ENCODE data around the gene ECEL1.
"Not testable (repeated sequence)": the region's sequence is repeated elsewhere in the genome, so short reads cannot be mapped to it uniquely, and the experiment has no call there.

The ECEL1 gene, protein sequence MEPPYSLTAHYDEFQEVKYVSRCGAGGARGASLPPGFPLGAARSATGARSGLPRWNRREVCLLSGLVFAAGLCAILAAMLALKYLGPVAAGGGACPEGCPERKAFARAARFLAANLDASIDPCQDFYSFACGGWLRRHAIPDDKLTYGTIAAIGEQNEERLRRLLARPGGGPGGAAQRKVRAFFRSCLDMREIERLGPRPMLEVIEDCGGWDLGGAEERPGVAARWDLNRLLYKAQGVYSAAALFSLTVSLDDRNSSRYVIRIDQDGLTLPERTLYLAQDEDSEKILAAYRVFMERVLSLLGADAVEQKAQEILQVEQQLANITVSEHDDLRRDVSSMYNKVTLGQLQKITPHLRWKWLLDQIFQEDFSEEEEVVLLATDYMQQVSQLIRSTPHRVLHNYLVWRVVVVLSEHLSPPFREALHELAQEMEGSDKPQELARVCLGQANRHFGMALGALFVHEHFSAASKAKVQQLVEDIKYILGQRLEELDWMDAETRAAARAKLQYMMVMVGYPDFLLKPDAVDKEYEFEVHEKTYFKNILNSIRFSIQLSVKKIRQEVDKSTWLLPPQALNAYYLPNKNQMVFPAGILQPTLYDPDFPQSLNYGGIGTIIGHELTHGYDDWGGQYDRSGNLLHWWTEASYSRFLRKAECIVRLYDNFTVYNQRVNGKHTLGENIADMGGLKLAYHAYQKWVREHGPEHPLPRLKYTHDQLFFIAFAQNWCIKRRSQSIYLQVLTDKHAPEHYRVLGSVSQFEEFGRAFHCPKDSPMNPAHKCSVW

DNA sequence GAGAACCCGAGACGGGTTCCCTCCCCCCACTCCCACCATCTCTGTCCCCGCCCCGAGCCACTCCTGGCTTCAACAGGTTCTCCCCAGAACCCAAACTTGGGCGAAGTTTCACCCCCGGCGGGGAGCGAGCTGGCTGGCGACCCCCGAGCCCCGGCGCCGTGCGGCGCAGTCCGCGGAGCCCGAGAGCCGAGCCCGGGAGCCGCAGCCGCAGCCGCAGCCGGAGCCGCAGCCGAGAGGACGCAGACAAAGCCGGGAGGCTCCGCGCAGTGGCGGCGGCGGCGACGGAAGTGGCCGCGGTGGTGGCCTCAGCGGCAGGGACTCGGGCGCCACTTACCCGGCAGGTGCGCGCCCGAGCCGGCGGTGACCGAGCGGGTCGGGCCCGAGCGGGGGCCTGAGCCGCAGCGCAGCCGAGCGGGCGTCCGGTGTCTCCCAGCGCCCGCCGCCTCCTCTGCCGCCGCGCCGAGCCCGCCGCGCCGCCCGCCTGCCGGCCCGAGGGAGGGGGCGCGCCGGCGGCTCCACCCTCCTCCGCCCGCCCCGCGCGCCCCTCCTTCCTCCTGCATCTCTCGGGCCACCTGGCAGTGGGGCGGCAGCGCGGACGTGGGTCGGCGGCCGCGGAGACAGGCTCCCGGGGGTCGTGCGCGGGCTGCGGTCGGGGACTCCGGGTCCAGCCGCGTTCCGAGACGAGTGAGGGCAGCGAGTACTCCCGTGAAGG is at the start of gene ECEL1:
ECEL1 (minus strand) TSS at position 450 of the 712 bp plus-strand sequence. CDS start 1,181 bp downstream, outside the sequence.
- no peak for ATAC-seq

DNA sequence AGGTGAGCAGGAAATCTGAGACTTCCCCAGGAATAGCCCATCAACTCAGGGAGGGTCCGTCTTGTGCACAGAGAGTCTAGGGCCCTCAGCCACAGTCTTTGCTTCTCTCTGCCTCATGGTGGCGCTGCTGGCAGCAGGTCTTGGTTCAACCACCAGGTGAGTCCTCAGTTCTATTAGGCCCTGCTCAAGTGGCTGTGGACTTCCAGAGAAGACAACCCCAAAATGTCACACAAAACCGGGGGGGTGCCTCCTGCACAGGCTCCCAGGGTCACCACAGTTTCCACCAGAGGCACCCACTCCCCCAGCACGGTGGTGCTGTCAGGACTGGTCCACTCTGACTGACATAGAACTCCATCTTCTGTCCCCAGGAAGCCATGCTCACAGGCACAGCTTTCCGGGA is 49.4 kb upstream of the ECEL1 start:
- ATAC-seq (no peak), DNase-seq (ENCODE audit: low spot score in 2 of 2) (no peak)
- Mint-ChIP-seq H3K36me3 (no peaks in the 10 kb centered on the region), H3K4me3 (no peak overlapping the region), H3K4me1 (peaks cover 6% of the 10 kb centered on the region), H3K27ac (no peak overlapping the region), H3K9me3 (no peaks in the 10 kb centered on the region)

More for the DNA sequence above, at the start of gene ECEL1:
- H3K27ac Mint-ChIP-seq, result no peak within 1 kb of the TSS
- peak within 1 kb of the TSS; percentile 31 for H3K4me3 Mint-ChIP-seq
- no peak for DNase-seq (ENCODE audit: low spot score in 2 of 2)
- H3K4me1 Mint-ChIP-seq, result no peaks in the 10 kb centered on the region
- H3K9me3 Mint-ChIP-seq, result no peaks in the 10 kb centered on the region
- no peaks in the 10 kb centered on the region for H3K36me3 Mint-ChIP-seq

DNA sequence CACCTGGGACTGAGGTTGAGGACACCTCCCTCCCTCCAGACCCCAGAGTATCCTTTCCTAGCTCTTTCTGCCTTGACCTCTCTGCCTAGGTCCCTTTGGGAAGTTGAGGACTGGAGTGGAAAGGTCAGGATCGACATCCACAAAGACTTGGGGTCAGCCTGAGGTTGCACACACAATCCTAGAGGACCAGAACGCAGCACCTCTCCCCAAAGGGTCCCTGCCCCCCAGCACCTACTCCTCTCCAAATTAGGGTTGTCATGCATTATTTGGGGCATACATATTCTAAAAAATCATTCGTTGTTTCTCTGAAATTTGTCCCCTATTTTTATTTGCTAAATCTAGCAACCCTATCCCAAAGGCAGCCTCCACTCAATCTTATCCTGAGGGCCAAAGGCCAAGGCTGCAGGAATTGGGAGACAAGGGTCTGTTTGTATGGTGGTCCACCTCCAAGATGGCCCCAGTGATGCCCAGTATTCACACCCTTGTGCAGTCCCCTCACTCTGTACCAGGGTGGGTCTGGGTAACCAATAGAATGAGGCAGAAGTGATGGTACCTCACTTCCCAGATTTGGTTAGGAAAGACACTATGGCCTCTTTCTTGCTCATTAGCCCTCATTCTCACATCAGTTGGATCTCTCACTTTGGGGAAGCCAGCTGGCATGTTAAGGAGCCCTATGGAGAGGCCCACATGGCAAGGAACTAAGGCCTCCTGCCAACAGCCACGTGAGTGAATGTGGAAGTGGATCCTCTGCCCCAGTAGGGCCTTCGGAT is 48.3 kb upstream of the ECEL1 start:
- Mint-ChIP-seq H3K36me3 (no peaks in the 10 kb centered on the region), H3K4me1 (peaks cover 6% of the 10 kb centered on the region)
- ATAC-seq, result no peak

DNA sequence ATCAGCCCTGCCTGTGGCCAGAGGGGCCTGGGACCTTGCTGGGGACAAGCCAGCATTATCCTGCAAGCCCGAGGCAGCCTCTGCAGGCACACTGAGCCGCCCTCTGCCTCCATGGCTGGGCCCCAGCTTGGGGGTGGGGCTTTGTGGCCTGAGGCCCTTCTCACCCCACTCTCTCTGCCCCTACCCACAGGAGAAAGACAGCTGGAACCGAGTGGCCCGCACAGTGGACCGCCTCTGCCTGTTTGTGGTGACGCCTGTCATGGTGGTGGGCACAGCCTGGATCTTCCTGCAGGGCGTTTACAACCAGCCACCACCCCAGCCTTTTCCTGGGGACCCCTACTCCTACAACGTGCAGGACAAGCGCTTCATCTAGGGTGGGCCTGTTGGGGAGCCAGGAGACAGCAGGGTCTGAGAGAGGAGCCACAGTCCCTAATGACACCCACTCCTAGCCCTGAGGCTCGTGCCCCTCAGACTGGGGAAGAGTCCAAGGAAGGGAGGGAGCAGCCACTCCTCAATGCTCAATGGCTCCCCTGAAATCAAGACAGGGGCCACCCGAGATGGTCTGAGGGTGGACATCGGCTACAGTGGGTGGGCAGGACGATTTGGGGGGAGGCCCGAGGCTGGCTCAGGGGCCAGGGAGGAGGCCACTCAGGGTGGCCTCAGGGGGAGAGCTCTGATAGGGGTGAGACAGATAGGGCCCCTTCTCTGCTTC is 47.5 kb upstream of the ECEL1 start:
- Mint-ChIP-seq H3K4me1 (peaks cover 6% of the 10 kb centered on the region), H3K4me3 (no peak overlapping the region), H3K27ac (no peak overlapping the region), H3K36me3 (no peaks in the 10 kb centered on the region), H3K9me3 (no peaks in the 10 kb centered on the region)
- ATAC-seq (no peak), DNase-seq (ENCODE audit: low spot score in 2 of 2) (no peak)

More for the DNA sequence above, 48.3 kb upstream of the ECEL1 start:
- Mint-ChIP-seq H3K27ac (no peak overlapping the region), H3K9me3 (no peaks in the 10 kb centered on the region), H3K4me3 (no peak overlapping the region)
- no peak for DNase-seq (ENCODE audit: low spot score in 2 of 2)

DNA sequence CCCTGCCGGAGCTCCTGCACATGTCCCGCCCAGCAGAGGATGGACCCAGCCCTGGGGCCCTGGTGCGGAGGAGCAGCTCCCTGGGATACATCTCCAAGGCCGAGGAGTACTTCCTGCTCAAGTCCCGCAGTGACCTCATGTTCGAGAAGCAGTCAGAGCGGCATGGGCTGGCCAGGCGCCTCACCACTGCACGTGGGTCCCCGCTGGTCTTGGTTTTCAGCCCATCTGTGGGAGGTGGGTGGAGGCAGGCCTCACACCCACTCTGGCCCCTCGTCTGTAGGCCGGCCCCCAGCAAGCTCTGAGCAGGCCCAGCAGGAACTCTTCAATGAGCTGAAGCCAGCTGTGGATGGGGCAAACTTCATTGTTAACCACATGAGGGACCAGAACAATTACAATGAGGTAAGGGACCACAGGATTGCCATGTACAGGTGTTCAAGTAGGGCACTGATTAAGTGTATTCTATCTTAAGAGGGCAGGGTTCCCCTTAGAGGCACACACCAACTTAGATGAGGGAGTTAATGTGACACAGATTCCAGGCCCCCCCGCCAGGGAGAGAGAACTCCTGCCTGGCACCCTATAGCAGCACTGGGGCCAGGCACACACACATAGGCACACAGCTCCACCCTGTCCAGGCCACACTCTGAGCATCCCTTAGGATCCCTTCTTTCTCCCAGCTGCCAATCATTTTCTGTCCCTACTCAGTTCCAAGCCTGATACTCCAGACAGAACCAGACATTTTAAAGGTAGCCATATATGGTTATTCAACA is 46.5 kb upstream of the ECEL1 start:
- ATAC-seq, result no peak
- no peaks in the 10 kb centered on the region for H3K9me3 Mint-ChIP-seq
- H3K27ac Mint-ChIP-seq, result no peak overlapping the region
- H3K4me1 Mint-ChIP-seq, result peaks cover 8% of the 10 kb centered on the region
- DNase-seq (ENCODE audit: low spot score in 2 of 2), result no peak
- no peak overlapping the region for H3K4me3 Mint-ChIP-seq
- H3K36me3 Mint-ChIP-seq, result no peaks in the 10 kb centered on the region

DNA sequence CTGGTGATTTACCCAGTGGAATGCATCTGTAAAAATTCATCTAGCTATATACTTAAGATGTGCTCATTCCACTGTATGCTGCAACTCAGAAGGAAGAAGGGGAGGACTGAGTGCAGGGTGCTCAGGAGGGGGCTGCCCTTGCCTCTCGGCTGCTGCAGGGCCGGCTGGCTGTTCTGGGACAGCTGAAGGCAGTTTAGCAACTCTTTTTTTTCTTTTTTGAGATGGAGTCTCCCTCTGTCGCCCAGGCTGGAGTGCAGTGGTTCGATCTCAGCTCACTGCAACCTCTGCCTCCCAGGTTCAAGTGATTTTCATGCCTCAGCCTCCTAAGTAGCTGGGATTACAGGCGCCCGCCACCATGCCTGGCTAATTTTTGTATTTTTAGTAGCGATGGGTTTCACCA is 45.2 kb upstream of the ECEL1 start:
- peaks cover 14% of the 10 kb centered on the region for H3K4me1 Mint-ChIP-seq
- ATAC-seq, result not testable (repeated sequence)

DNA sequence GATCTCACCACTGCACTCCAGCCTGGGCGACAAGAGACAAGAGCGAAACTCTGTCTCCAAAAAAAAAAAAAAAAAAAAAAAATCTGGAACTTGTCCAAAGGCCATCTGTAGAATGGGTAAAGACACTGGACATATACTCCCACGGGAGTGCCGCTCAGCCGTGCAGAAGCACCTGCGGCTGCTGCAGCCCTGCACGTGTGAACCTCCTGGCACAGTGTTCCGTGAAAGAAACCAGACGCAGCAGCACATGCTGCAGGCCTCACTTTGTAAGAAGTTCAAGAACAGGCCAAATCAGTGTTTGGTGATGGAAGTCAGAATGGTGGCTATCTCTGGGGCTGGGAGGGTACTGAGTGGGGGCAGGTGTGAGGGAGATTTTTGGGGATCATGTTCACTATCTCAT is 44.8 kb upstream of the ECEL1 start:
- H3K4me1 Mint-ChIP-seq, result peaks cover 14% of the 10 kb centered on the region
- no peak overlapping the region for H3K27ac Mint-ChIP-seq
- no peak for DNase-seq (ENCODE audit: low spot score in 2 of 2)
- H3K9me3 Mint-ChIP-seq, result no peaks in the 10 kb centered on the region
- no peak for ATAC-seq
- no peak overlapping the region for H3K4me3 Mint-ChIP-seq
- H3K36me3 Mint-ChIP-seq, result no peaks in the 10 kb centered on the region

More for the DNA sequence above, 45.2 kb upstream of the ECEL1 start:
- not testable (repeated sequence) for H3K27ac Mint-ChIP-seq; H3K9me3 Mint-ChIP-seq; H3K4me3 Mint-ChIP-seq; DNase-seq (ENCODE audit: low spot score in 2 of 2); H3K36me3 Mint-ChIP-seq

DNA sequence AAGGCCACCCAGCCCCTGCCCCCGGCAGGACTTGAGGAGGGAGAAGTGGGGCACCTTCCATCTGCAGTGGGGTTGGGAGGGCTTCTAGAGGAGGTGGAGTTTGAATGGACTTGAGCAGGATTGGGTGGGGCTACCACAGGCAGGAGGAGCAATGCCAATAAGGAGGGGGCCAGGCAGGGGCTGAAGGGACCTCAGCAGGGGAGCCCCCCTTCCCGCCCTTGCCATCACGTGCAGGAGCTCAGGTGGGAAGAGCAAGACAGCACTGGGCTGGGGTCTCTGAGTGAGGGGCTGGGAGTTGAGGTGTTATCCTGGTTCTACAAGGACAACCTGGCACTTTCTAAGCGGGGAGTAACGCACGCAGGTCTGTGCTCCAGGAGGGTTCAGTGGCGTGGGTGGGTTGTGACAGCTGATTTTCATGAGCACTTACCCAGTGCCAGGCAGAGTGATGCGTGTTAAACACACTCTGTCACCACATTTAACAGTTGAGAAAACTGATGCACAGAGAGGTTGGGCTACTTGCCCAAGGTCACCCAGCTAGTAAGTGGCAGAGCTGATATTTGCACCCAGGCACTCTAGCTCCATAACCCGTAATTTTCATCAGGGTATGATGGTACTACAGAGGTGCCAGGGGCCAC is 43.1 kb upstream of the ECEL1 start:
- no peaks in the 10 kb centered on the region for H3K36me3 Mint-ChIP-seq

DNA sequence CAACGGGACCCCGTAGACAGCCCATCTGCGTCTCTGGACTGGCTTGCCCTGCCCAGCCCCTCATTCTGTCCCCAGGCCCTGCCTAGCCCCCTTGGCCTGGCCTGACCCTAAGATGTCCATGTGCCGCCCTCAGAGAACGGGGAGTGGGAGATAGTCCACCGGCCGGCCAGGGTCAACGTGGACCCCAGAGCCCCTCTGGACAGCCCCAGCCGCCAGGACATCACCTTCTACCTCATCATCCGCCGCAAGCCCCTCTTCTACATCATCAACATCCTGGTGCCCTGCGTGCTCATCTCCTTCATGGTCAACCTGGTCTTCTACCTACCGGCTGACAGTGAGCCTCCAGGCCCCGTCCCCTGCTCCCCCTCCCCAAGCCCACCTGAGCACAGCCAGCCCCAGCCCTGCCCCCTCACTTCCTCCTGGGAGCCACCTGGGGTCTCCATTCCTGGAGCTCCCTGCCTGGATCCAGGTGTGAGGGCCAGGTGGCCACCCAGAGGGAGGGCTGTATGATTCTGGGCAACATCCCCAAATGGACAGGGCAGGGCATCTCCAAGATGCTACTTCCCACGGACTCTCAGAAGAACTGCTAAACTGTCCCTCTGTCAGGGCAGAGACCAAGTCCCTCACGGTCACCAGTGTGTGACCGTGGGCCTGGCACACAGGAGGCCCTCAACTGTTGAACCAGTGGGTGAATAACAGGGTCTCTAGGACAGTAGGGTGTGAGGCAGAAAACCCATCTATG is 42.3 kb upstream of the ECEL1 start:
- no peaks in the 10 kb centered on the region for H3K36me3 Mint-ChIP-seq
- H3K9me3 Mint-ChIP-seq, result no peaks in the 10 kb centered on the region
- DNase-seq (ENCODE audit: low spot score in 2 of 2), result no peak
- H3K4me3 Mint-ChIP-seq, result no peak overlapping the region
- no peak for ATAC-seq
- H3K4me1 Mint-ChIP-seq, result peaks cover 14% of the 10 kb centered on the region
- H3K27ac Mint-ChIP-seq, result no peak overlapping the region

More for the DNA sequence above, 43.1 kb upstream of the ECEL1 start:
- H3K9me3 Mint-ChIP-seq, result no peaks in the 10 kb centered on the region
- no peak overlapping the region for H3K27ac Mint-ChIP-seq
- peaks cover 14% of the 10 kb centered on the region for H3K4me1 Mint-ChIP-seq
- DNase-seq (ENCODE audit: low spot score in 2 of 2) (no peak), ATAC-seq (no peak)
- H3K4me3 Mint-ChIP-seq, result no peak overlapping the region

DNA sequence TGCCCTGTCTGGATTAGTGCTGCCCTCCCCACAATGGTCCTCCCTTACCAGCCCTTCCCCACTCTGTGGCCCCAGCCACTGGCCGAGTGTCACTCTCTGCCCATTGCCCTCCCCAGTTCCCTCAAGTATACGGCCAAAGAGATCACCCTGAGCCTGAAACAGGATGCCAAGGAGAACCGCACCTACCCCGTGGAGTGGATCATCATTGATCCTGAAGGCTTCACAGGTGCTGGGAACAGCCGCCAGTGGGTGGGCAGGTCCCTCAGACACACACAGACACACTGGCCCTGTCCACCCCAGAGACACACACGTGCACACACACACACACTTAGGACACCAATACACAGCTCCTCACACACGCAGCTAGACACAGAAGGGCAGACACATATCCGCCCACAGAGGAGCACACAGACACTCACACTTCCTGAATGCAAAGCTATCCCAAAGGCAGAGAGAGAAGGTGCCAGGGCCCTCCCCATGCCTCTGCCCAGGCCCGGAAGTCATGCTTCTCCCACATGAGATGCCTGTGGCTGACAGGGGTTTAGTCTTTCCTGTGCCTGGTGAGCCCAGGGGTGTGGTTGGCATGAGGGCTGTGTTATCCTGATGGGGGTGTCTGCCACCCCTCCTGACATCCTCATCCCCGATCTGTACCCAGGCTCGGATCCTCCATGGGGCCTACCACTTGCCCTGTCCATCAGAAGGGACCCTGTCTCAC is 41.3 kb upstream of the ECEL1 start:
- no peaks in the 10 kb centered on the region for H3K36me3 Mint-ChIP-seq
- H3K27ac Mint-ChIP-seq, result peak overlapping the region; percentile 62
- H3K9me3 Mint-ChIP-seq, result no peaks in the 10 kb centered on the region
- no peak for DNase-seq (ENCODE audit: low spot score in 2 of 2)
- ATAC-seq, result peak; percentile 22
- peaks cover 14% of the 10 kb centered on the region for H3K4me1 Mint-ChIP-seq
- no peak overlapping the region for H3K4me3 Mint-ChIP-seq

DNA sequence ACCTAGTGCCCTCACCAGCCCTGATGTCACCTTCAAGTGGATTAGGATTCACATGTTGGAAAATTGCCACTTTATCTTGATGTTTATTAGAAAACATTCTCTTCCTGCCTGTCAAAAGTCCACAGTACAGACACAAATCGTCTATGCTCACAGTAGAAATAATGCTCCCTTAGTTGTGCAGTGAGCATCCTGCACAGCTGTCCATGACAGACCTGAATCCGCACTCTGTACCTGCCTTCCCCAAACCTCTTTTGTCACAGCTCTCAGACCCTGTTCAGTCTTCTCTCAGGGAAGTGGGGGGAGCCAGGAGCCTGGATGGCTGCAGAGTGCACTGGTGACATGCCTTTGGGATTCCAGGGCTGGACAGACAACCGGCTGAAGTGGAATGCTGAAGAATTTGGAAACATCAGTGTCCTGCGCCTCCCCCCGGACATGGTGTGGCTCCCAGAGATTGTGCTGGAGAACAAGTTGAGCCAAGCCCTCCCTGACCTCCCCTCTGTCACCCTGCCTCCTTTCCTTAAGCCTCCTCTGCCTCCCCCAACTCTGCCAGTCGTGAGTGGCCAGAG is 40.4 kb upstream of the ECEL1 start:
- Mint-ChIP-seq H3K4me3 (no peak overlapping the region), H3K27ac (peak overlapping the region; percentile 62), H3K4me1 (peaks cover 18% of the 10 kb centered on the region), H3K36me3 (no peaks in the 10 kb centered on the region), H3K9me3 (no peaks in the 10 kb centered on the region)
- ATAC-seq, result no peak
- no peak for DNase-seq (ENCODE audit: low spot score in 2 of 2)

DNA sequence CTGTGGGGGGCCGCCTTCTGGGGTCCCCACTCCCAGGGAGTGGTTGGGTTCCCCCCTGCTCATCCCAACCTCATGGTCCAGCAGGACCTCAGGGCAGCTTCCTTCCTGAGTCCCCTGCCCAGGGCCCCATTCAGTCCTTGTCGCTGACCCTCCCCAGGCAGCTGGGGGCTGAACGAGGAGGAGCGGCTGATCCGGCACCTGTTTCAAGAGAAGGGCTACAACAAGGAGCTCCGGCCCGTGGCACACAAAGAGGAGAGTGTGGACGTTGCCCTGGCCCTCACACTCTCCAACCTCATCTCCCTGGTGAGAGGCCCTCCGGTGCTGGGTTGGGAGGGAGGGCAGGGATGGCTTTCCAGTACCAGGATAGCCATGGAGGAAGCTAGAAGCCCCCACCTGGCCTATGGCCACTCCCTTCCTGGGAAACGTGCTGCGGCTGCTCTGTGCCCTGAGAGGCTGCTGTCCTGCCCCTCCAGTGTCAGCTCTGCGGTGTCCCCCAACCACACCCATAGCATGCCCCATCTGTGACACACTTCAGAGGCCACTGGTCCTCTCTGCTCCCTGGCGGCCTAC is 38.8 kb upstream of the ECEL1 start:
- Mint-ChIP-seq H3K36me3 (peaks cover 2% of the 10 kb centered on the region), H3K4me3 (no peak overlapping the region), H3K4me1 (peaks cover 22% of the 10 kb centered on the region), H3K27ac (no peak overlapping the region), H3K9me3 (no peaks in the 10 kb centered on the region)
- DNase-seq (ENCODE audit: low spot score in 2 of 2) (no peak), ATAC-seq (no peak)
